Kidney glomerular epithelial cell (primary cell): ENCODE data around the gene DTX2.
A peak's percentile ranks its signal among the peaks of the same experiment; 100 is the strongest.
"Not testable (repeated sequence)": the region's sequence is repeated elsewhere in the genome, so short reads cannot be mapped to it uniquely, and the experiment has no call there.

ENCODE experiments used
- DNase-seq: peaks from one replicate; lab custom pipeline; 2025; lab: John Stamatoyannopoulos, UW

Gene DTX2

DNA sequence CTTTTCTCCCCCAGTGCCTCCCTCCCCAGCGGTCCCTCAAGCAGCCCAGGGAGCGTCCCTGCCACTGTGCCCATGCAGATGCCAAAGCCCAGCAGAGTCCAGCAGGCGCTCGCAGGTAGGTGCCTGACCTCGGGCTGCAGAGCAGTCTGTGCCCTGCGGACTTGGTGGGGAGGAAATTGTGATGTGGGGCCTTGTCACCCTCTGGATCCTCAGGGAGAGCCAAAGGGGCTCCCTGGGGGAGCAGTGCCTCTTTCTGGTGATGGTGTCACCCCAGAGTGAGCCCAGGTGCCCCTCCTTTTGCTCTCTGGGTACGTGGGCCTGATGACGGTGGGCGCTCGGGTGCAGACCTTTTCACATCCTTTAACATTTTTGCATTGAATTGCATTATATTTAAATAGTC lies 30.6 kb downstream of the DTX2 start:
- DNase-seq = not testable (repeated sequence)

DNA sequence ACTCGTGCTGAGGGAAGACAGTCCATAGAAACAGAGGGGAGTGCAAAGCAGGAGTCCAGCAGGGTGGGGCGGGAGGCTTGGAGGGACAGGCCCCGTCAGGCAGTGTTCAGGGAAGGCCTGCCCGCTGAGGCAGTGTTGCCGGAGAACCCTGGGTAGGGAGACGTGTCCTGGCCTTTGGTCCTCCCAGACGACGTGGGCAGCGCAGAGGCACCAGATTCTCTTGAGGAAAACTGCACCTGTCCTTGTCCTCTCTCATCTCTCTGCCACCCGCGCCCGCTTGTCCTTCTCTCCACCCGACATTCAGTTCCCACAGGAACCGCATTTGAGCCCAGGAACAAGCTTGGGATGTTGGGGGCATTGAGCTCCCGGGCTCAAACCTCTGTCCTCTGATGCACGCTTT lies 34.2 kb downstream of the DTX2 start:
- DNase-seq = not testable (repeated sequence)

DNA sequence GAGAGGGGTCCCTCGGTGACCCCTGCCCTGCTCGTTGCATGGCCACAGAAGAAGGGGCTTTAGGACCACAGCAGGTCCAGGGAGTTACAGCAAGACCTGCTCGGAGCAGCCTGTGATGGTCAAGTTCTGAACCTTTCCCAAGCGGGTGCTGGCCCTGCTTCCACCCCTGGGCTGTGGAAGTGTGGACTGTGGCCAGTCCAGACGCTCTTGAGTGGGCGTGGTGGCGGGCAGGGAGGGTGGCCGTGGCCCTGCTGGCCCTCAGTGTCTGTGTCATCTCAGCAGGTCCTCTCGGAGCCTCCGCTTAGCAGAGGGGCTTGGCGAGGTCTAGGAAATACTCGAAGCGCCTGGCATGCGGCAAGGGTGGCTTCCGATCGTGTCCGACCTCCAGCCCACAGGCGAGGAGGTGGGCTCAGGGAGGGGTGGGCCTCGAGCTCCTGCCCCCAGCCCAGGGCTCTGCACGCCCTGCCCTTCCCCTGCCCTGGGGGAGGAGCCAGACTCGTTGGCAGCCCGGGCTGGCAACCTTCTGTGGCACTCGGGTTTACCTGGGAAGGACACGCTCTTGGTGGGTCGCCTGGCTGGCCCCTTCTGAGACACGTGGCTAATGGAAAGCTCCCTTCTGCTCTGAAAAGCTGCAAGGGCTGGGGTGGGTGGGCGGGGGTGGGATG lies 36.5 kb downstream of the DTX2 start:
- not testable (repeated sequence) for DNase-seq

DNA sequence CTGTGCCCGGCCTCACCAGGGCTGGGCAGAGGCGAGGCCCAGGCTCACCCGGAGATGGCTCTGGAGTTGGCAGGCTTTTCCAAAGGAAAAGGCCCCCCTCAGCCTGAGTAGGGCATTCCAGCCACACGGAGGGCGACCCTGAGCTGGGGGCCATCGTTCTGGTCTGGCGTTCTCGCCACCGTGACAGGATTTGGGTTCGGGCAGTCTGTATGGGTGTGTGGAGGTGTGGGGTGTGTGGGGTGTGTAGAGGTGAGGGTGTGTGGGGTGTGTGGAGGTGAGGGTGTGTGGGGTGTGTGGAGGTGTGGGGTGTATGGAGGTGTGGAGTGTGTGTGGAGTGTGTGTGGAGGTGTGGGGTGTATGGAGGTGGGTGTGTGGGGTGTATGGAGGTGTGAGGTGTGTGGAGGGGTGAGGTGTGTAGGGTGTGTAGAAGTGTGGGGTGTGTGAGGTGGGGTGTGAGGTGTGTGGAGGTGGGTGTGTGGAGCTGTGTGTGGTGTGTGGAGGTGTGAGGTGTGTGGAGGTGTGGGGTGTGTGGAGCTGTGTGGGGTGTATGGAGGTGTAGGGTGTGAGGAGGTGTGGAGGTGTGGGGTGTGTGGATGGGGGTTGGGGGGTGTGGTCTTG lies 37.2 kb downstream of the DTX2 start:
- DNase-seq = not testable (repeated sequence)

DNA sequence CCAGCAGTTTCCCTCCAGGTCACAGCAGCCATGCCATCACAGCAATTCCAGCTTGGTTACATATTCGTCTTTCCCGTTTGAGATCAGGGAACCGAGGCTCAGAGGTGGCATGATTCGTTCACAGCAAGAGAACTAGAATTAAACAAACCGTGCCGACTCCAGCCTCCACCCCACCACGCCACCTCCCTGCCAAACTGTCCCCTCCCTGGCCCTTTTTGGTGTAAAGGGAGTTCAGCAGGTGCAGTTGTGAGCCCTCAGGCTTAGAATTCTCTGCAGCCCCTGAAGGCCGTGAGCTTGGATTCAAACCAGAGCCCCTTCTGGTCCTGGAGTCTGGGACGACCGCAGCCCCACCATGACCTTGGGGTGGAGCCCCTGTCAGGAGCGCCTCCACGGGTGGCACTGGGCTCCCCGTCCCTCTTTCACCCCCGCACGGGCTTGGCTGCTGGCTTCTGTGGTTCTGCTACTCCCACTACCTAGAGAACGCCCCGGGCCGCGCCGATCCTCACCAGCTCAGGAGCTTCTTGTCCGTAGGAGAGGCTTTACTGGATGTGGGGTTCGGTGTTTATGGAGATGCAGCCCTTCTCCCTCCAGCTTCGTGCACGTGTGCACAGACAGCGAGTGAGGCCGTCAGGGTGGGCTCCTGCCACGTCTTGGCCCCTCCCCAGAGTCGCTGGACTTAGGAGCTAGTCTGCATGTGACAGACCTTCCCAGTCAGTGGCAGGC lies 37.9 kb downstream of the DTX2 start:
- DNase-seq = not testable (repeated sequence)

DNA sequence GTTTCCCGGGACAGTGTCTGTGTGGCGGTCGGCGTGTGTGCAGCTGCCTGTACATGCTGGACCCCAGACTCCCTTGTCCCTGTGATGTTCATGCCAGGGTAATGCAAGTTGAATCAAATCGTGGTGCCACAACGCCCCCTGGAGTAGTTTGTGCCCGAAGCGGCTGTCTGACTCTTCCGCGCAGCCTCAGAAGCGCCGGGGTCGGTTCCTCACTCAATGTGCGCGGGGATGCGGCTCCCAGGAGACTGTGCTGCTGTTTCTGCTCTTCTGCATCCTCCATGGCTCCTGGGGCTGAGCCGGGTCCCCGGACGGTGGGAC lies 38.4 kb downstream of the DTX2 start:
- DNase-seq = not testable (repeated sequence)

DNA sequence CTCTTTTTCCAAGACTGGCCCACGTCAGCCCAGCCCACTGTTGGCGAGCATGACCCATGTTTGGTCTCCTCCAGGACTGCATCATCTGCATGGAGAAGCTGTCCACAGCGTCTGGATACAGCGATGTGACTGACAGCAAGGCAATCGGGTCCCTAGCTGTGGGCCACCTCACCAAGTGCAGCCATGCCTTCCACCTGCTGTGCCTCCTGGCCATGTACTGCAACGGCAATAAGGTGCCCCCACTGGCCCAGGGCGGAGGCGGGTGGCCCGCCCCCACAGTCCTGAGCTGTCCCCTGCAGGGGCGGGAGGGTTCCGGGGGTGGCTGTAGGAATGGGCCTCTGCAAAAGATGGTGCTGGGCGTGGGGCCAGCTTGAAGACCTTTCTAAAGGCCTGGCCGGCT lies 40.7 kb downstream of the DTX2 start:
- DNase-seq = not testable (repeated sequence)

DNA sequence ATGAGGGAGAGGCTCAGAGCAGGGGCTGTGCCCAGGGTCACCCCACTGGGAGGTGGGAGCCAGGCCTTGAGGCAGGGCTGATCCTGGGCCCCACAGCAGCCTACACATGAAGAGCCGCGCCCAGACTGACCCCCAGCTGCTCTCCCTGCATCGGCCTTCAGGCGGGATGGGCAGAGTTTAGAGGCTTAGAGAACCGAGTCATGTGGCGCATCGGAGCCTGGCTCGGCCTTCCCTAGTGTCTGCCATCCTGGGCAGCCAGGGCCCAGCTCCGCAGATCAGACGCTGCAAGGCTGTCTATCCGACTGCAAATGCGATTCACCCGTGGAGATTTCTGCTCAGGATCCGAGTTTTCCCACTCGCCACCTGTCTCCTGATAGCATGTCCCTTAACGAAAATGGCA lies 41.3 kb downstream of the DTX2 start:
- not testable (repeated sequence) for DNase-seq

DNA sequence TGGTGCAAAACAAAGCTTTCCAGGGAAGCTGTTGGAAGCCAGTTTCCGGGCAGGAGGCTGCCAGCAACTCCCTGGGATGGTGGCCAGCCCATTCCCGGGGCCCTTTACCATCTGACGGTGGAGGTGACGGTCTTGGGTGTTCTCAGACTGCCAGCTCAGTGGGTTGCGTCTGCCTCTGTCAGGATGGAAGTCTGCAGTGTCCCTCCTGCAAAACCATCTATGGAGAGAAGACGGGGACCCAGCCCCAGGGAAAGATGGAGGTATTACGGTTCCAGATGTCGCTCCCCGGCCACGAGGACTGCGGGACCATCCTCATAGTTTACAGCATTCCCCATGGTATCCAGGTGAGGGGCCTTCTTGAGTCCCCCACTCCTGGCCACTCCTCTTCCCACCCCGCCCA lies 41.7 kb downstream of the DTX2 start:
- not testable (repeated sequence) for DNase-seq

DNA sequence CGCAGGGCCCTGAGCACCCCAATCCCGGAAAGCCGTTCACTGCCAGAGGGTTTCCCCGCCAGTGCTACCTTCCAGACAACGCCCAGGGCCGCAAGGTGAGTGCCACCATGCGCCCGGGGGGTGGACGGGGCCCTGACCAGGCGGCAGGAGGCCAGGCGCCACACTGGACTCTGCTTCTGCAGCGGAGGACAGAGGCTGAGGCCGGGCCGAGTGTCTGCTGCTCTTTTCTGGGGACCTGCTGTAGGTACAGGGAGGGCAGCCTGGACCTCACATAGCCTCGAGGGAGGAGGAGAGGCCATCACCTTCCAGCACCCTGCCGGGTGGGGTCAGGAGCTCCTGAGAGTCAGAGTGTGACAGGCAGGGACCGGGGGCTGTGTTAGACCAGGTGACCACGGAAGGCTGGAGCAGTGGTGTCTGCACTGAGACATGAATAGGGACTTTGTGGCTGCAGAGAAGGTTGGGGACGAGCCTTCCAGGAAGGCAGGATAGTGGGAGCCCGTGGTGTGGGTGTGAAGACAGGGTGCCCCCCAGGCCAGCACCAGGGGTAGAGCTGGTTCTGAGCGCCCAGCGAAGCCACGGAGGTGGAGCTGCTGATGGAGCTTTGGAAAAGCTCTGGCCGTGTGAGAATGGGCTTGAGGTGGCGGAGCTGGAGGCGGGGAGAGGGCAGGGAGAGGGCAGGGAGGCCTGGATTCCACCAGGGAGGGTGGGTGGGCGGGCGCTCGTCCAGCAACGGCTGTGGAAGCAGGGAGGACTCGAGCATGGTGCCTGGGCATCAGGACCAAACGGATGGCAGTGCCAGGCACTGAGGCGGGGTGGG lies 43.0 kb downstream of the DTX2 start:
- DNase-seq = not testable (repeated sequence)

DNA sequence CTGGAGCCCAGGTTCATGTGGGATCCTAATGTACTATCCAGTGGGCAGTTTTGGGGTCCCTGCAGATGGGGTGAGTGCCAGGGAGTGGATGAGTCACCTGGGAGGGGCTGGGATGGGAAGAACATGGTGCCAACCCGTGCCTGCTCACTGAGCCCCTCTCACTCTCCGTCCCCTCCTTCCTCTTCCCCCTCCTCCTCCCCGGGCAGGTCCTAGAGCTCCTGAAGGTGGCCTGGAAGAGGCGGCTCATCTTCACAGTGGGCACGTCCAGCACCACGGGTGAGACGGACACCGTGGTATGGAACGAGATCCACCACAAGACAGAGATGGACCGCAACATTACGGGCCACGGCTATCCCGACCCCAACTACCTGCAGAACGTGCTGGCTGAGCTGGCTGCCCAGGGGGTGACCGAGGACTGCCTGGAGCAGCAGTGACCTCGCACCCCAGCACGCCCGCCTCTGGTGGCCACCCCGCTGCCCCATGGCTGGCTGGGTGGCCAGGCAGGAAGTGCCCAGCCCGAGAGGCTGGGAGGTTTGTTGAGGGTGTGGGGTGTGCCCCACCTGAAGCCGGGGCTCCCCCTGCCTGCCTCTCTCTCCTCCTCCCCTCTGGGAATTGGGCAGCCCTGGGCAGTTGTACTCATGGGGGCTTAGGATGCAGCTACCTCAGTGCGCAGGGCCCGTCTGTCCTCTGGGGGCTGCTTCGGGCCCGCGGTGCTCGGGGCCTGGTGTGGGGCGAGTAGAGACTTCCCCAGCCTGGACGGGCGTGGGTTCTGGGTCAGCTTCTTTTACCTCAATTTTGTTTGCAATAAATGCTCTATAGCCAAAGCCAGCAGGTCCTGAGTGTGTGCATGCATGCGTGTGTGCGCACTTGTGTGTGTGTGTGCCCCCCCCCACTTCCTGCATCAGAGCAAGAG lies 43.9 kb downstream of the DTX2 start:
- no peak for DNase-seq

DNA sequence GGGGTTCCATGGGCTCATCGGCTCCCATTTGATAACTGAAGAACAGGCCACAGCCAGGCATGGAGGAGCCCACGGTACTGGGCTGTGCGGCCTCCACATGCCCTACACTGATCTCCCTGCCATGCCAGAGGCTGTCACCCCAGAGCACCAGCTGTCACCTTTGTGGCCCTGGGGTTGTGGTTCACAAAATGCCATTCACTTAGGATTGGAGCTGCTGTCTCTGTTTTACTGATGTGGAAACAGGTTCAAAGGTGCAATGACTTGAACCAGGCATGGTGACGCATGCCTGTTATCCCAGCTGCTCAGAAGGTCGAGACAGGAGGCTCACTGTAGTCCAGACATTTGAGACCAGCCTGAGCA lies 44.6 kb downstream of the DTX2 start:
- DNase-seq = no peak

DNA sequence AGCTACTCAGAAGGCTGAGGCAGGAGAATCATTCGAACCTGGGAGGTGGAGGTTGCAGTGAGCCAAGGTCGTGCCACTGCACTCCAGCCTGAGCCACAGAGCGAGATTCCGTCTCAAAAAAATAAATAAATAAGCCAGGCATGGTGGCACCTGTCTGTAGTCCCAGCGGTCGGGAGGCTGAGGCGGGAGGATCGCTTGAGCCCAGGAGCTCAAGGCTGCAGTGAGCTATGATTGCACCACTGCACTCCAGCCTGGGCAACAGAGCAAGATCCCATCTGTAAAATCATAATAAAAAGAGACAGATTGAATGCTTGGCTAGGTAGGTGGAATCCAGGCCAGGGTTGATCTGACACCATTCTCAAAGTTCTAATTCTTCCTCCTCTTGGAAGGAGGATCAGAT lies 45.1 kb downstream of the DTX2 start:
- not testable (repeated sequence) for DNase-seq

DNA sequence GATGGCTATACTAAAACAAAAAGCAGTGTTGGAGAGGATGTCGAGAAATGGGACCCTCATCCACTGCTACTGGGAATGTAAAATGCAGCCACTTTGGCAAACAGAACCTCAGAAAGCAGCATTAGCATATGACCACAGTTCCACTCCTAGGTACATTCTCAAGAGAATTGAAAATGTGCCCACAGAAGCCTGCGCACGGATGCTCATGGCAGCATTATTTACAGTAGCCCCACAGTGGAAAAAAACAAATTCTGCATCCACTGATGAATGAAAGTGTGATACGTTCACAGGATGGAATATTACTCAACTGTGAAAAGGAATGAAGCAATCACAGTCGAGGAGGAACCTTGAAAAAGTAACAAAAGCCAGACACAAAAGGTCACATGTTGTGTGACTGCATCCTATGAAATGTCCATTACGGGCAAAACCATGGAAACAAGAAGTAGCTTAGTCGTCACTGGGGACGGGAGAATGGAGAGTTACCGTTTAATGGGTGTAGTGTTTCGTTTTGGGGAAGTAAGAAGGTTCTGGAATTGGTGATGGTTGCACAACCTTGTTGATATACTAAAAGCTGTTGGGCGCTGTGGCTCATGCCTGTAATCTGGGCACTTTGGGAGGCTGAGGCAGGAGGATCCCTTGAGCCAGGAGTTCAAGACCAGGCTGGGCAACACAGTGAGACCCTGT lies 46.4 kb downstream of the DTX2 start:
- DNase-seq = no peak

DNA sequence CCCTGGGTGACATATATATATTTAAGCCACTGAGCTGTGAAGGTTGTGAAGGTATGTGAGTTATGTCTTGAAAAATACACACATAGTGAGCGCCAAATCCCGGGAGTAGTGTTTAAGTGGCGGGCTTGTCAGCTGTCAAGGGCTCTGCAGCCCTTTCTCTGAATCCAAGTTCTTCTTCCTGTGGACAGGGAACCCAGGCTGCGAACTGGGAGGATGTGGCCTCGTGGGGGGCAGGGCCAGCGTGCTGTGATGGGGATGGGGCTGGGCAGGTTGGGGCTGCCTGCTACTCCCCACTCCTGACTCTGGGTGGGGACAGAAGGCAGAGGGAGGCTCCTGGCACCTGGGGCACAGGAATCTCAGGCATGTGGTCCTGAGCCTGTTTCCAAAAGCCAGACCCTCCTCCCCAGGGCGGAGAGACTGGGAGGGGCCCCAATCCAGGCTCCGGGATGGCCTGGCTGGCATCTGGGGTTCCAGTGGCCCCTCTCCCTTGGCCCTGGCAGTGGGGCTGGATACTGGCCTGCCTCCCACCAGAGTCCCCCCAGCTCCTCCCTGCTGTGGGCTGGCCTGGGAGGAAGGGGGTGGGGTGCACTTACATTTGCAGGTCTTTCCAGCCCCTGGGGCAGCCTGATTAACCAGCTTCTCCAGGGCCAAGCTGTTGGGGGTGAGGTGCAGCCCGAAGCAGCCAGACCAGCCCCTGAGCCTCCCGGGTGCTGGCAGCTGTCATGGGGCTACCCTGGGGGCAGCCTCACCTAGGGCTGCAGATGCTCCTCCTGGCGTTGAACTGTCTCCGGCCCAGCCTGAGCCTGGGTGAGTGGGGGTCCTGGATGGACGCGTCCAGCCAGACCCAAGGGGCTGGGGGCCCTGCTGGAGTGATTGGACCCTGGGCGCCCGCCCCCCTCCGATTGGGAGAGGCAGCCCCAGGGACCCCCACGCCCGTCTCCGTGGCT lies 48.7 kb downstream of the DTX2 start, which contains the start of gene UPK3B:
TSS of gene UPK3B (plus strand) at position 622 of the 947 bp plus-strand sequence. CDS start at position 723, 101 bp downstream.
- DNase-seq = peak; percentile 52

DNA sequence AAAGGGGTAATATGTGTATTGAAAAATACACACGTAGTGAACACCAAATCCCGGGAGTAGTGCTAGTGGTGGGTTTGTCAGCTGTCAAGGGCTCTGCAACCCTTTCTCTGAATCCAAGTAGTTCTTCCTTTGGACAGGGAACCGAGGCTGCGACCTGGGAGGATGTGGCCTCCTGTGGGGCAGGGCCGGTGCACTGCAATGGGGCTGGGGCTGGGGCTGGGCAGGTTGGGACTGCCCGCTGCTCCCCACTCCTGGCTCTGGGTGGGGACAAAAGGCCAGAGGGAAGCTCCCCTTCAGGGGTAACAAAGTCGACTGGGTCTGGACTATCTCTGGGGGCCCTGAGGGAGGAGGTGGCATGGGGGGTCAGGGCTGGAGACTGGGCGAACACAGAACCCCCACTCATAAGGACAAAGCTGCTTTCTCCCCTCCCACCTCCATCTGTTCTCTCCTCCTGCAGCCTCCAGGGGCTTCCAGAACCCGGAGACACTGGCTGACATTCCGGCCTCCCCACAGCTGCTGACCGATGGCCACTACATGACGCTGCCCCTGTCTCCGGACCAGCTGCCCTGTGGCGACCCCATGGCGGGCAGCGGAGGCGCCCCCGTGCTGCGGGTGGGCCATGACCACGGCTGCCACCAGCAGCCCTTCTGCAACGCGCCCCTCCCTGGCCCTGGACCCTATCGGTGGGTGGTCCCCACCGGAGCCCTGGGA lies 49.8 kb downstream of the DTX2 start:
- not testable (repeated sequence) for DNase-seq

DNA sequence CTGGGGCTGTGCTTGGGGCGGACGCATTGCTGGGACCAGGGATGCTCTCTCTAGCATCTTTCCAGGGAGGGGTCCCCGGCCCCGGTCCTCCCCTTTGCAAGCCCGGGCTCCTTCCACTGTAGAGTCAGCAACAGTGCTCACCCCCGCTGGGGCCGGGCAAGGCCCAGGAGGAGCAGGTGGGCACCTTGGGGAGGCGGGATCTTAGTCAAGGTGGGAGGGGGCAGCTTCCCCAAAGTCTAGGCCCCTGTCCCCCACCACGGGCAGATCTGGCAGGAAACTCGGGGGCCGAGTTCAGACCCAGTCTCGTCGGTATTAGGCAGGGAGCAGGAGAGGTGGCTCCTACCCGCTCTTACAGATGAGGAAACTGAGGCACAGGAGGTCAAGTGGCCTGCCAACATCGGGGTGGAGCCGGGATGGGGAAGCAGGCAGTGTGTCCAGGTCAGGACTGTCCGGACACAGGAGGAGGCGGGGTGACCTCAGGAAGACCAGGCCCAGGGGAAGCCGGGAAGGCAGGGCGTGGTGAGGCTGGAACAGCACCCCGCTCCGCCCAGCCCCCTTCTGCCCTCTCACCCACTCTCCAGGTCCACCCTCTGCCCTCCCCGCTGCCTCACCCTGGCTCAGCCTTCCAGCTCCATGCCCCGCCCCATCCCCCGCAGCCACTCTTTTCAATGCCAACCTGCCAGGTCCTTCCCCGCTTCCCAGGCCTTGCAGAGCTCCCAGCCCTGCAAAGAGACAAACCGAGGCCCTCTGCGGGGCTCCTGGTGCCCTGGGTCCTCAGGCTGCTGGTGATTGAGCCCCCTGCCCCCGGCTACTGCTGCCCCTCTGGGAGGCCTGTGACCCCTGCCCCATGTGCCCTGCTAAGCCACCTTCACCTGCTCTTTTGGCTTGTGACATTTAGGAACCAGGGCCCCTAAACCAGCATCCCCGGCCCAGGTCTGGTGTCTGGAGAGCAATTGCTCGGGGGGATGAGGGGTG lies 50.7 kb downstream of the DTX2 start:
- DNase-seq = not testable (repeated sequence)
